GM23338 (cell line): ENCODE data around the gene MRTFA.

Source experiments
- CTCF ChIP-seq, 2 experiments: fragments of 200-600 bp in 1 of 2; sonication (generic) in 1 of 2; conservative IDR thresholded peaks; 2 replicates each; pipeline versions ENCODE4 v1.5.1 to v1.6.1; 2016 to 2017; ENCODE audit warnings: antibody characterized with exemption in 2 of 2, low read depth in 2 of 2, mild to moderate bottlenecking in 2 of 2, moderate library complexity in 1 of 2
- EZH2 ChIP-seq: fragments of 200-600 bp; sonication (generic); IDR thresholded peaks from one replicate; pipeline ENCODE4 v1.8.0; 2017; ENCODE audit warnings: antibody characterized with exemption, mild to moderate bottlenecking, low read depth; ENCODE audit not compliant: unreplicated experiment
- EZH2phosphoT487 ChIP-seq: fragments of 200-600 bp; sonication (generic); IDR thresholded peaks from one replicate; pipeline ENCODE4 v1.8.1; 2018; ENCODE audit warnings: antibody characterized with exemption; ENCODE audit not compliant: unreplicated experiment
- JUNB ChIP-seq: IDR thresholded peaks from one replicate; pipeline ENCODE4 v1.6.1; 2016; ENCODE audit warnings: antibody characterized with exemption; ENCODE audit not compliant: unreplicated experiment
- NANOG ChIP-seq: IDR thresholded peaks from 2 replicates; pipeline ENCODE4 v1.6.1; 2016; ENCODE audit warnings: antibody characterized with exemption, borderline replicate concordance
- POLR2AphosphoS5 ChIP-seq: IDR thresholded peaks from 2 replicates; pipeline ENCODE4 v1.6.1; 2016; ENCODE audit warnings: antibody characterized with exemption, low read depth
- STAT1 ChIP-seq: IDR thresholded peaks from one replicate; pipeline ENCODE4 v1.6.1; 2016; ENCODE audit warnings: antibody characterized with exemption; ENCODE audit not compliant: unreplicated experiment
- ZNF114 ChIP-seq: fragments of 250-450 bp; sonication (Bioruptor Pico); IDR thresholded peaks from 2 replicates; pipeline ENCODE4 v1.5.0; 2020; ENCODE audit warnings: mild to moderate bottlenecking, moderate library complexity
- ZNF331 ChIP-seq: fragments of 250-450 bp; sonication (Bioruptor Pico); IDR thresholded peaks from 2 replicates; pipeline ENCODE4 v1.5.0; 2020; ENCODE audit warnings: low read depth, mild to moderate bottlenecking, moderate library complexity
- TF ChIP-seq, protein P1 (sequence below): IDR thresholded peaks from one replicate; pipeline ENCODE4 v1.6.1; 2018; ENCODE audit warnings: antibody characterized with exemption; ENCODE audit not compliant: unreplicated experiment

DNA sequence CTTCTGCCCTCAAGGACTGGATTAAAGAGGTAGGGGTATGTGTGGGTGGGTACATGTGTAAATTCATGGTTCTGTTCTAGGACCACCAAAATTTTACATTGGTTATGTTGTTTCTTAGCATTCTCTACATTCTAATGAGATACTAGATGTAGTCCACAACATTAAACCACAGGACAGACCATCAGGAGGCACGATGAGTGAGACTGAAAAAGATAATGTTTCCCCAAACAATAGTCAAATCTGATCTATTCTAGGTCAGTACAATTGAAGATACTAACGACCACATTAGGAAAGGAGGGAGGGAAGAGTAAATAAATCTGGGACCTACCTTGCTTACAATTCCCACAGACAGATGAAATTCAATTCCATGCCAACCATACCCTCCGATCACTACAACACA lies 42.2 kb downstream of the MRTFA start:
- TF ChIP-seq CTCF (conservative IDR thresholded peaks at IDR 0.05; ENCODE audit: low read depth in 2 of 2) (no peak), EZH2phosphoT487 (no peak), STAT1 (no peak), POLR2AphosphoS5 (no peak), JUNB (no peak), ZNF114 (CRISPR knock-in tag) (no peak), EZH2 (no peak), ZNF331 (CRISPR knock-in tag) (no peak), NANOG (no peak)
- TF ChIP-seq, protein P1, sequence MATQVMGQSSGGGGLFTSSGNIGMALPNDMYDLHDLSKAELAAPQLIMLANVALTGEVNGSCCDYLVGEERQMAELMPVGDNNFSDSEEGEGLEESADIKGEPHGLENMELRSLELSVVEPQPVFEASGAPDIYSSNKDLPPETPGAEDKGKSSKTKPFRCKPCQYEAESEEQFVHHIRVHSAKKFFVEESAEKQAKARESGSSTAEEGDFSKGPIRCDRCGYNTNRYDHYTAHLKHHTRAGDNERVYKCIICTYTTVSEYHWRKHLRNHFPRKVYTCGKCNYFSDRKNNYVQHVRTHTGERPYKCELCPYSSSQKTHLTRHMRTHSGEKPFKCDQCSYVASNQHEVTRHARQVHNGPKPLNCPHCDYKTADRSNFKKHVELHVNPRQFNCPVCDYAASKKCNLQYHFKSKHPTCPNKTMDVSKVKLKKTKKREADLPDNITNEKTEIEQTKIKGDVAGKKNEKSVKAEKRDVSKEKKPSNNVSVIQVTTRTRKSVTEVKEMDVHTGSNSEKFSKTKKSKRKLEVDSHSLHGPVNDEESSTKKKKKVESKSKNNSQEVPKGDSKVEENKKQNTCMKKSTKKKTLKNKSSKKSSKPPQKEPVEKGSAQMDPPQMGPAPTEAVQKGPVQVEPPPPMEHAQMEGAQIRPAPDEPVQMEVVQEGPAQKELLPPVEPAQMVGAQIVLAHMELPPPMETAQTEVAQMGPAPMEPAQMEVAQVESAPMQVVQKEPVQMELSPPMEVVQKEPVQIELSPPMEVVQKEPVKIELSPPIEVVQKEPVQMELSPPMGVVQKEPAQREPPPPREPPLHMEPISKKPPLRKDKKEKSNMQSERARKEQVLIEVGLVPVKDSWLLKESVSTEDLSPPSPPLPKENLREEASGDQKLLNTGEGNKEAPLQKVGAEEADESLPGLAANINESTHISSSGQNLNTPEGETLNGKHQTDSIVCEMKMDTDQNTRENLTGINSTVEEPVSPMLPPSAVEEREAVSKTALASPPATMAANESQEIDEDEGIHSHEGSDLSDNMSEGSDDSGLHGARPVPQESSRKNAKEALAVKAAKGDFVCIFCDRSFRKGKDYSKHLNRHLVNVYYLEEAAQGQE: no peak
